Raji (cell line): ENCODE results near the gene COL16A1.

Experiments
- POLR2A ChIP-seq: IDR thresholded peaks from 2 replicates; pipeline ENCODE4 v1.6.1; 2011; ENCODE audit warnings: low read depth, low read length, control low read depth; ENCODE audit not compliant: insufficient read depth

COL16A1 gene

GRCh38 chr1:31688233-31688918 is 15.4 kb downstream of the COL16A1 start:
- no peak for TF ChIP-seq POLR2A

GRCh38 chr1:31687601-31688000 is 16.2 kb downstream of the COL16A1 start:
- TF ChIP-seq POLR2A = no peak

DNA sequence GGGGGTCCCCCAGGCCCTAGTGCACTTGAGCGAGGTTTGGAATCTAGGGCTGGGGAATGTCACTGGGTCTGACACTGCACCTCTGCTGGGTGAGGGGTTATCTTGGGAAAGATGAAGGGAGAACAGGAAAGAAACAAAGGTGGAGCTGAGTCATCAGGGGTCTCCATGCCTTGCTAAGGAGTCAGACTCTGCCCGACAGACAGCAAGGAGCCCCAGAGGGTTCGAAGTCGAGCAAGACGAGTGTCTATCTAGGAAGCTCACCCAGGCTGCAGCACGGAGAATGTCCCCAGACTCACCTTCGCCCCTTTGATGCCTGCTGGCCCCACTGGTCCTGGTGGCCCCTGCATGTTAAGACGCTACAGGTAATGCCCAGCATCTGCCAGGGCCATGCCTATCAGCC is 18.0 kb downstream of the COL16A1 start:
- TF ChIP-seq POLR2A = no peak

- no peak for TF ChIP-seq POLR2A
These were observed 19.8 kb downstream of the COL16A1 start for GRCh38 chr1:31683997-31684396.

DNA sequence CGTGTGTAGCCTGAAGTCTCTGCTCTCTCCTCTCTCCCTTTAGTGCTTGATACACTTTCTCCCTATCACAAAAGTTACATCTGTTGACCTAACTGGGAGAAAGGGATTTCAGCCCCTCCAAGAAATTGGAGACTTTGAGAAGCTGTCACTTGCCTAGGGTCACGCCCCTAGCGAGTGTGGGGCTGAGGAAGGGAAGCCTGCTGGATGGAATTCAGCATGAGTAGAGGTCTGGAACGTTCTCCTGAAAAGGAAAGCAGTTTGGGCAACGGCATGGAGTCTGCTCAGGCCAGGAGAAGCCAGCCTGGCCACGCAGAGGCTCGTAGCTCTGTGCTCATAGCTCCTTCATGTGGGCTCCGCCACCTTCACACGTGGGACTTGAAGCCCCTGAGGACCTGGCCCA is 22.4 kb downstream of the COL16A1 start:
- TF ChIP-seq POLR2A = no peak

DNA sequence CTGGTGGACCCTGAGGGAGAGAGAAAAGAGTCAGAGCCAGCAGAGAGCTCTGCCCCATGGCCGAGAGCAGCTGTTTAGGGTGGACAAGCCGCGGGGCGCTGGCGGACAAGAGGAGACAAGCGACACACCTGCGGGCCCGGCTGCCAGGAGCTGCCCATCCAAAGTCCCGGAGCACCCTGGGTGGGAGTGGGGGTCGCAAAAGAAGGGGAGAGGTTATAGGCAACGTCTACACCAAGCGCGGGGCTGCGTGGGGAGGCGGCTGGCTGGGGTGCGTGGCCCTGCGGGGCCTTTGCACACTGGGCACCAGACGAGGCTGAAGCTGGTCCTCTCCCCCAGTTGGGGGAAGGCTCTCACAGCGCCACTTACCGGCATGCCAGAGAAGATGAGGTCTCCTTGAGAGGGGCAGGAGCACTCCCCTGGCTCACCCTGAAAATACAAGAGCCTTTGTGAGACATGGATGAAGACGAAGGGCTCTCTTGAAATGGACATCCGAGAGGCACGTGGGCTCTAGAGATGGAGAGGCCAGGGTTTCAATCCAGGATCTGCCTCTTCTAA is 24.1 kb downstream of the COL16A1 start:
- no peak for TF ChIP-seq POLR2A

GRCh38 chr1:31679091-31679490 is 24.7 kb downstream of the COL16A1 start:
- TF ChIP-seq POLR2A = no peak

DNA sequence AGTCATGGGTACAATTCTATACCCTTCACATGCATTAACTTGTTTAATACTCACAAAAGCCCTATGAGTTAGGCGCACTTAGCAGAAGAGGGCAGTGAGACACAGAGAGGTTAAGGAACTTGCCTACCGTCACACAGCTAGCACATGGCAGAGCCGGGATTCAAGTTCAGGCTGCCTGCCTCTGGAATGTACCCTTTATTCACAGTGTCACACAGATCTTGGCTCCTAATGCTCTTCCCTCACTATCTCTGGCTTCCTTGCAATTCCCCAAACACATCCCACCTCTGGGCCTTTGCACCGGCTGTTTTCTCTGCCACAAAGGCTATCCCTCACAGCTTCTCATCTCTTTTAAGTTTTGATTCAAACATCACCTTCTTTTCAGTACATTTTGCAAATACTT is 25.1 kb downstream of the COL16A1 start:
- no peak for TF ChIP-seq POLR2A

- TF ChIP-seq POLR2A = no peak
These were observed 25.9 kb downstream of the COL16A1 start for GRCh38 chr1:31677949-31678348.

DNA sequence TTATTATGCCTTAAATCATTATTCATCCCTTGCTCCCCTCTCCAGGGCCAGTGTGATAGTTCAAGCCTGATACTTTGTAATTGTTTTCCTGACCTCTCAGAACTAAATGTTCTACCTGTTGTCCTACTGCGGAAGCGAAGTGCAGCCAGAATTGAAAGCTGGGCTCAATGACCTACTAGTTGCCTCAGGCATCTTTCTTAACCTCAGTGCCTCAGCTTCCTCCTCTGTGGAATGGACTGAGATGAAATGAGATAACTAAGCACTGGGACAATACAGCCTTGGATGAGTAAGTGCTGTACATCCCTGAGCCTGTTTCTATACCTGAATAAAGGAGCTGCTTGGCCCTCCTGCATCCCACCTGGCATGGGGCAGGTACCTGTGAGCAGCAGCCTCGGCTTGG is 26.4 kb downstream of the COL16A1 start:
- TF ChIP-seq POLR2A = no peak

DNA sequence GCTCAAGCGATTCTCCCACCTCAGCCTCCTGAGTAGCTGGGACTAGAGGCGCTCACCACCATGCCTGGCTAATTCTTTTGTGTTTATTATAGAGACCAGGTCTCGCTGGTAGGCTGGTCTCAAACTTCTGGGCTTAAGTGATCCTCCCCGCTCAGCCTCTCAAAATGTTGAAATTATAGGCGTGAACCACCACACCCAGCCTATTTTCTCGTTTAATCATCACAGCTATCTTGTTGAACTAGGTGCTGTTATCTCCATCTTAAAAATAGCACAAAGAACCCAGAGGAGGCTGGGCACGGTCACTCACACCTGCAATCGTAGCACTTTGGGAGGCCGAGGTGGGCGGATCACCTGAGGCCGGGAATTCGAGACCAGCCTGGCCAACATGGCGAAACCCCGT is 28.1 kb downstream of the COL16A1 start:
- TF ChIP-seq POLR2A = no peak

GRCh38 chr1:31675161-31675560 is 28.7 kb downstream of the COL16A1 start:
- no peak for TF ChIP-seq POLR2A

DNA sequence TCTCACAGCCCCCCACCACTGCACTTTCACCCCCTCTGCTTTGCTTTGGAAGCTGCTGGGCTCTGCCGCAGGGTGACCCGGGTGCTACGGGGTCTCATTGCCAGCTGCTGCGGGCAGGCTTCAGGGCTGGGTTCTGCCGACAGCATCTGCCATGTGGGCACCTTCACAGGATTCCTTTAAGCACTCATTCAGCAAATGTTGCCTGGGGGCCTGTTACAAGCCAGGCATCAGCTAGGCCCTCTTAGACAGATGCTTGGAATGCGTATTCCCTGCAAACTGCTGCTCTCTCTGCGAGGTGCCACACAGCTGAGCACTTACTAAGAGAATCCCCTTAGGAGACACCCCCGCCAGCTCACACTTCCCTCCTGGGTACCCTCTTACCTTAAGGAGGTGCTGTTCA is 29.2 kb downstream of the COL16A1 start:
- no peak for TF ChIP-seq POLR2A

DNA sequence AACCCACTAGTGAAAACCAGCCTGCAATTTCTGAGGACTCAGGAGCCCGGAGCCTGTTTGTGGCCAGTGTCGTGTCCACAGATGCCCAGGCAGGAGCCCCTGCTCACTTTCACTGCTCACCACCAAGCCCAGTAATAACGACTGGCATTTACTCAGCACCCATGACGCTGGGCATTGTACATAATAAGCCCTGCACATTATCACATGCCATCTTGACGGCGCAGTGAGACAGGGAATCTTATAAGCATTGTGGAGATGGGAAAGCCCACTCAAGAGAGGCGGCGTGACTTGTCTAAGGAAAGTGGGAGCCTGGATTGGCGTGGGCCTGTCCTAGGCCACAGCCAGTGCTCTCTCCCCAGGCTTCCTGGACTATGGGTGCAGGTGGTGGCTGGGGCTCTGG is 30.4 kb downstream of the COL16A1 start:
- no peak for TF ChIP-seq POLR2A

GRCh38 chr1:31672986-31673385 is 30.8 kb downstream of the COL16A1 start:
- TF ChIP-seq POLR2A = no peak

DNA sequence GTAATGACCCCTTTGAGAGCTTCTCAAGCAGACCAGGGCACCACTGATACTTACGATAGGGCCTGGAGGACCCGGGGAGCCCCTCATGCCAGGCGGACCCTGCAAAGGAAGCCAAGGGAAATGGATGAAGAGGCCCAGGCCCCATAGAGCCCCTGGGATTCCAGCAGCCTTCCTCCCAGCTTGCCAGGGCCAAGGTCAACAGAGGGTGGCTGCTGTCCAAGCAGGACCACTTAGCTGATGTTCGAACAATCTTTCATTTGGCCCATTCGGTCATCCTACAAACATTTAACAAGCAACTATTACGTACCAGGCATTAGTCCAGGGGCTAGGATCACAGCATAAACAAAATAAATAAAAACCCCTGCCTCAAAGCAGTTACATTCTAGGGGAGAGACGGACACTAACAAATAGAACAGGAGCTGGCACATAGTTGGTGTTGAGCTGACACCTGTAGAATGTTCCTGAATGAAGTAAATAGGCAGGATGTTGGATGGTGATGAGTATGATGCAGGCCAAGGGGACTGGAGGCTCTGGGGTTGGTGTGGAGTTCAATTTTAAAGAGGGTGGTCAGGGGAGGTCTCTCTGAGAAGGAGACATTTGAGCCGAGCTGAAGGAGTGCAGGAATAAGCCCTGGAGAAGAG is 32.1 kb downstream of the COL16A1 start:
- TF ChIP-seq POLR2A = no peak
